Right lobe of liver (tissue), 4 donors: Measurements from ENCODE around the gene NTN1.

Experiments used
- POLR2A ChIP-seq: fragments of 450-650 bp; IDR thresholded peaks from one replicate; pipeline ENCODE4 v1.6.1; 2017; ENCODE audit warnings: antibody characterized with exemption, mild to moderate bottlenecking
- TF ChIP-seq, protein P1 (sequence below), 4 donors: fragments of 200-600 bp in 3 of 4; fragments of 450-650 bp in 1 of 4; IDR thresholded peaks; one replicate each; pipeline versions ENCODE4 v1.5.1 to v1.8.0; 2016 to 2022; ENCODE audit warnings: antibody characterized with exemption in 4 of 4, mild to moderate bottlenecking in 2 of 4
- donor health status: DM: no; HTN: no; CAD: no.
- donor health status: DM: no; HTN: no; CAD: no.
- donor health status: DM: no; HTN: yes; CAD: no.

DNA sequence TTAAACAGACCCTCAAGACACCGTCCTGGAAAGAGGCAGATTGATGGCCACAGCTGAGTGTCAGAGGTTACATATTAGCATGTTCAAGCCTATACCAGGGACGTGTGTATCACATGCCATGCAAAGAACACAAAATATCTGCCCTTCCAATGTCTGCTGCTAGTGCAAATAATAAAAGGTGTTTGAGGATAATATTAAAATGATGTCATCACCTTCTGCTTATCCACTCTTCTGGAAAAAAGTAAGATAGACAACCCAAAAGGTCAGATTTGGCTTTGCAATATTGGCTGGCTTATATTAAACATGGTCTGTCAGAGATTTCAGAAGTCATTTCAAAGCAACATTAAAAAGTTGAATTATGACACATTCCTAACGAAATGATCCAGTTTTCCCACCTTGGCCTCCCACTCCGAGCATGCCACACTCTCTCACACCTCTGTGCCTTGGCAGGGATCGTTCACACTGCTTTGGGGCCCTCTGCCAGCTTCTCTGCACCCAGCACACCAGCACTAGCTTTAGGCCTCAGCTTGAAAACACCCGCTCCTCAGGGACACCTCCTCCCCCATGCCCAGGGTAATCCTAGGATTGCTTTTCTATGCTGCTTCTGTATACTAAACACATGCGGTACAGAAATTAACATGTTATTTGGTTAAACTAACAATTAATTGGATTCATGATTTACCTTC is 248.2 kb downstream of the NTN1 start:
- TF ChIP-seq, protein P1, sequence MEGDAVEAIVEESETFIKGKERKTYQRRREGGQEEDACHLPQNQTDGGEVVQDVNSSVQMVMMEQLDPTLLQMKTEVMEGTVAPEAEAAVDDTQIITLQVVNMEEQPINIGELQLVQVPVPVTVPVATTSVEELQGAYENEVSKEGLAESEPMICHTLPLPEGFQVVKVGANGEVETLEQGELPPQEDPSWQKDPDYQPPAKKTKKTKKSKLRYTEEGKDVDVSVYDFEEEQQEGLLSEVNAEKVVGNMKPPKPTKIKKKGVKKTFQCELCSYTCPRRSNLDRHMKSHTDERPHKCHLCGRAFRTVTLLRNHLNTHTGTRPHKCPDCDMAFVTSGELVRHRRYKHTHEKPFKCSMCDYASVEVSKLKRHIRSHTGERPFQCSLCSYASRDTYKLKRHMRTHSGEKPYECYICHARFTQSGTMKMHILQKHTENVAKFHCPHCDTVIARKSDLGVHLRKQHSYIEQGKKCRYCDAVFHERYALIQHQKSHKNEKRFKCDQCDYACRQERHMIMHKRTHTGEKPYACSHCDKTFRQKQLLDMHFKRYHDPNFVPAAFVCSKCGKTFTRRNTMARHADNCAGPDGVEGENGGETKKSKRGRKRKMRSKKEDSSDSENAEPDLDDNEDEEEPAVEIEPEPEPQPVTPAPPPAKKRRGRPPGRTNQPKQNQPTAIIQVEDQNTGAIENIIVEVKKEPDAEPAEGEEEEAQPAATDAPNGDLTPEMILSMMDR (IDR thresholded peaks at IDR 0.05), result no peak
- no peak for TF ChIP-seq POLR2A
